Central memory CD4-positive, alpha-beta T cell (primary cell): ENCODE results near the gene PCBP2.
"Not testable (repeated sequence)": the region's sequence is repeated elsewhere in the genome, so short reads cannot be mapped to it uniquely, and the experiment has no call there.

Experiments
- DNase-seq: peaks from one replicate; pipeline ENCODE4 v3.0.0; 2022

The PCBP2 gene

GRCh38 chr12:53474077-53474476 lies 22.2 kb downstream of the PCBP2 start:
- DNase-seq: no peak

DNA sequence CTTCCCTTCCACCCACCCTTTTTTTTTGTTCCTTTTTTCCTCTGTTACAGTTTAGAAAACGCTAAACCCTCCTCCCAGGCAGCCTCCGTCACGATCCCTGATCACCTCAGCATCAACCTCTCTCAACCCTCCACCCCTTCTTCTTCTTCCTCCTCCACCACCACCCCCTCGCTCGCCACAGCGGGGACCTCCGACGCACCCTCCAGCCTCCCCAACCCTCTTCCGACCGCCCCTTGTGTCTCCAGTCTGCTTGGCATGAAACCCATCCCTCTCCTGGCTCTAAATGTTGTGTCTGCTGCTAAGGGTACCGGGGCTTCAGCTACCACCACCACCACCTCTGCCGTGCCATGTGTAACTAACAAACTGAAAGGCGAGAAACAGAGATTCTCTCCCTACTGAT lies 22.9 kb downstream of the PCBP2 start:
- no peak for DNase-seq

GRCh38 chr12:53476769-53477209 lies 24.9 kb downstream of the PCBP2 start:
- DNase-seq: no peak

DNA sequence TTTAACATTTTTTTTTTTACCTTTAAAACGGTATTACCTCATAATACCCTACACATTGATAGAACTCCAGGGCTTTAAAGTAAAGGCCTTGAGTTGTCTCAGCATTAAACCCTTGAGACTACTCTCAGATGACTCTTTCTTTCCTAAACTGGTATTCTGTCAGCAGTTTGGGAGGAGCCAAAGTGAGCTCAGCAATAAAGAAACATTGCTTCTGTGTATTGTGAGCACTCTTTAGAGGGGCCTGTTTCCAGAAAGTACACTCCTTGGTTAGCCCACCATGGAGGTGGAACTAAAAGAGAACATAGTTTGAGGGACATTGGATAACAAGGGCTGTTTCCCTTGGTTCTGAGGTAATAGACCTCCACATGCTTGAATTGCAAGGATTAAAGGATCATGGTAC lies 27.0 kb downstream of the PCBP2 start:
- no peak for DNase-seq

DNA sequence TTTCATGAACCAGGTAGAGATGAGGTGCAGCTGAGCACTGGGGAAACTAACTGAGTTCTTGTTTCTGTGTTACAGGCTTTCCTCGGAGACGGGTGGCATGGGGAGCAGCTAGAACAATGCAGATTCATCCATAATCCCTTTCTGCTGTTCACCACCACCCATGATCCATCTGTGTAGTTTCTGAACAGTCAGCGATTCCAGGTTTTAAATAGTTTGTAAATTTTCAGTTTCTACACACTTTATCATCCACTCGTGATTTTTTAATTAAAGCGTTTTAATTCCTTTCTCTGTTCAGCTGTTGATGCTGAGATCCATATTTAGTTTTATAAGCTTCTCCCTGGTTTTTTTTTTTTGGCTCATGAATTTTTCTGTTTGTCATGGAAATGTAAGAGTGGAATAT lies 27.4 kb downstream of the PCBP2 start:
- no peak for DNase-seq

- DNase-seq: no peak
These were observed 28.9 kb downstream of the PCBP2 start for GRCh38 chr12:53480491-53481442.

- not testable (repeated sequence) for DNase-seq
These were observed 29.6 kb downstream of the PCBP2 start for GRCh38 chr12:53481458-53481857.

DNA sequence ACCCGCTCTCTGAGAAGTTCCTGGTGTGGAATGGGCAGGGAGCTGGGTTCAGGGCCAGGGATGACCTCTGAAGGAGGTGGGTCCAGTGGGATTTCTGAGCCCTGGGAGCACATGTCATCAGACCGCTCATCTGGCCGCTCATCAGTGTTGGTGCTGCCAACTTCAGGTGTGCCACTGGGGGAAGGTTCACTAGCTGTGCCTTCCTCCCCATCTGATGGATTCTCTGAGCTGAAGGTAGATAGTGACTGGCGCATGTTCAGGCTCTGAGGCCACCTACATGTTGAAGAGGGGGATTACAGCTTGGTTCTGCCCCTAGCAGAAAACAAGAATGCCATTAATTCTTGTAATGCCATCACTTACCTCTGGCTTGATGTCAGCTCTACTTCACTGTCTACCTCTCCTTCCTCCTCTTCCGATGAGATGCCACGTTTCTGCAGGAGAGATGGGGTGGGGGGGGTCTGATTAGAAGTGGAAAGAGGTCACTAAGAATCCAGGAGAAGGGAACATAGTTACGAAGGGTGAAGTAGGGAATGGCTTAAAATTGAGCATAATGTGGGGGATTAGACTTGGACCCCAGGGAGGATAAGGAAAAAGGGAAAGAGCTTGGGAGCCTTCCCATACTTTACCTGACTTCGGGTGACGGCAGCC lies 30.2 kb downstream of the PCBP2 start:
- no peak for DNase-seq

DNA sequence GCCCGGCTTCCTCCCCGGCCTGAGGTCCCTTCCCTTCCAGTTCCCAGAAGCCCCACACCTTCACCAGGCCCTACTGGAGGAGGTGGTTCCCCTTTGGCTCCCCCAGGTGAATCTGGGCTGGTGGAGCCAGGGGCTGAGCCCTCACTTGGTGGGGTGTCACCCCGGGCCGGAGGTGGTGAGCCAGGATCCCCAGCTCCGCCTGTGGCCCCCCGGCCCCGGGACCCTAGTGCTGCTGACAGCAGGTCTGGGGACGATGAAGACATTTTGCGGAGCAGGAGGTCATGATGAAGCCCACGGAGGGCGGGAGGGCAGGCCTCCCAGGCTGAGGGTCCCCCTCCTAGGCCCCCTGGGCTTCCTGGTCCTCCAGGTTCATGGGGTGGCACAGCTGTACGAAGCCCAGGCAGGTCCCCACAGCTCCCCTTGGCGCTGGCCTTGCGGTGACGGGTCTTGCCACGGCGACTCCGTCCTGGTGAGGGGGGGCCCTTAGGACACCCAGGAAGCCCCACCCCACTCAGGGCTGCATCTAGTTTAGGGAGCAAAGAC lies 30.8 kb downstream of the PCBP2 start:
- no peak for DNase-seq

- no peak for DNase-seq
These were observed 31.5 kb downstream of the PCBP2 start for GRCh38 chr12:53483225-53483978.

DNA sequence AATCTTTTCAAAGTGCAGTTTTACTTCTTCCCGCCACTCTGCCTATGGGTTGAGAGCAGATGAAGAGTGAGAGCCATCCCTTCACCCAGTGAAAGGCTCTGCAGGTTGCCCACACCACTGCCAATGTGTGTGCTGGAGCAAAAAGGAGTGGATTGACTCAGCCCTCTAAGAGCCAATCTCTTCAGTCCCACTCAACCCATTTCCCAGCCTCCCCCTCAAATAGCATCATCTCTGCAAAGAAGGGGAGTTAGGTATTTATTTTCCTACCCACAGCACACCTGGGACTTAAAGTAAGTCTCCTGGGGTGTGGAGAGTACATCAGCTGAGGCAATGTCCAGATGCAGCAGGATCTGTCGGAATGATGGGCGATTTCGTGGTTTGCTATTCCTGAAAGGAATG lies 32.1 kb downstream of the PCBP2 start:
- DNase-seq: no peak

- no peak for DNase-seq
These were observed 33.0 kb downstream of the PCBP2 start for GRCh38 chr12:53484686-53485575.

- DNase-seq: no peak
These were observed 34.2 kb downstream of the PCBP2 start for GRCh38 chr12:53485955-53486735.

DNA sequence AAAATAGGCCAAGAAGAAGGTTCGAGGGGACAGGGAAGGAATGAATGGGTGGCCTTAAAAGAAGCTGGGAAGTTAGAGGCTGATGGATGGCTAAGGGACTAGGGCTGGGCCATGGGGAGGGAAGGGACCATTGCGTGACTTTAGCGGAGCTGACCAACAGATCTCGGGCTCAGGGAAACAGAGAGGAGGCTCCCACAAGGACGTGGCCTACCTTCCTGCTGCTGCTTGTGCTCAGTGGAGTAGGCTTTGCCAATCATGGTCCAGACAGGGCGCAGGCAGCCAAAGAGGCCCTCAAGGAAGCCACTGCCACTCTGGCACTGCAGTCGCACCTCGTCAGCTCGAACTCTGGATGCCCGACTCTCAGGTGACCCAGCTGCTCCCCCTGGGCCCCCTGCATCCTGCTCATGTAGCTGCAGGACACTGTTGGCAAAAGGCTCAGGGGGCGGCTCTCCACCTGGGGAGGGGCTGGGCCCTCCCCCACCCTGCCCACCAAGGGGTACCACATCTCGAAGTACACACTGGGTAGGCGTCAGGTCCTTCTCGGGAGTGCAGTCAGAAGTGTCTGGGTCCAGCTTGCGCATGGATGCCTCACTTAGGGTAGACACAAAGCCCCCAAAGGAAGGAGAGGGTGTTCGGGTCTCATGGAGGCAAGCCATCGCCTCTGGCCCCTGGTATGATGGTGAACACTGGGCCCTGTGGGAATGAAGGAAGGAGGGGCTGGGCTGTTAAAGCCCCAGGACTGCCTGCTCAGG lies 35.0 kb downstream of the PCBP2 start:
- DNase-seq: no peak

DNA sequence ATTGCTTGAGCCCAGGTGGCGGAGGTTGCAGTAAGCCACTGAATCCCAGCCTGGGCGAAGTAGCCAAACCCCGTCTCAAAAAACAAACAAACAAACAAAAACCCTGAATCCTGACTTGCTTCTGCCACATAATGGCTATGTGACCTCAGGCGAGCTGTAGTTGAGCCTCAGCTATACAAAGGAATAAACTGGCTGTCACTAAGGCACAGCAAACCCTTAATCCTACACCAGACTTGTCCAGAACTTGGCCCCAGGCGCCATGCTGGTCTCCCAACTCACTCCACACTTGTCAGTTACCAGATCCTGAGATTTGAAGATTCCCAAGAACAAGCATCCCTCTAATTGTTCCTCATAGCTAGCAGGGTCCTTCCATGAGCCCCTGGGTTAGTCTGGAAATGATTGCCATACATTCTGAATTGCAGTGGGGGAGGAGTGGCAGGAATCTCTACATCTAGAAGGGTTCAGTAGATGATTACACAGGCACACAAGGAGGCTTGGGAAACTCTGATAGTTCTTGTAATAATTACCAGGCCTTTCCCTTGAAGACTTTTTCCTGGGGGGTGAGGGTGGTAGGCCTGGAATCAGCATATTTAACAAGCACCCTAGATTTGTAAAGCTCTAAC lies 37.5 kb downstream of the PCBP2 start:
- no peak for DNase-seq

- no peak for DNase-seq
These were observed 40.3 kb downstream of the PCBP2 start for GRCh38 chr12:53492188-53492587.

DNA sequence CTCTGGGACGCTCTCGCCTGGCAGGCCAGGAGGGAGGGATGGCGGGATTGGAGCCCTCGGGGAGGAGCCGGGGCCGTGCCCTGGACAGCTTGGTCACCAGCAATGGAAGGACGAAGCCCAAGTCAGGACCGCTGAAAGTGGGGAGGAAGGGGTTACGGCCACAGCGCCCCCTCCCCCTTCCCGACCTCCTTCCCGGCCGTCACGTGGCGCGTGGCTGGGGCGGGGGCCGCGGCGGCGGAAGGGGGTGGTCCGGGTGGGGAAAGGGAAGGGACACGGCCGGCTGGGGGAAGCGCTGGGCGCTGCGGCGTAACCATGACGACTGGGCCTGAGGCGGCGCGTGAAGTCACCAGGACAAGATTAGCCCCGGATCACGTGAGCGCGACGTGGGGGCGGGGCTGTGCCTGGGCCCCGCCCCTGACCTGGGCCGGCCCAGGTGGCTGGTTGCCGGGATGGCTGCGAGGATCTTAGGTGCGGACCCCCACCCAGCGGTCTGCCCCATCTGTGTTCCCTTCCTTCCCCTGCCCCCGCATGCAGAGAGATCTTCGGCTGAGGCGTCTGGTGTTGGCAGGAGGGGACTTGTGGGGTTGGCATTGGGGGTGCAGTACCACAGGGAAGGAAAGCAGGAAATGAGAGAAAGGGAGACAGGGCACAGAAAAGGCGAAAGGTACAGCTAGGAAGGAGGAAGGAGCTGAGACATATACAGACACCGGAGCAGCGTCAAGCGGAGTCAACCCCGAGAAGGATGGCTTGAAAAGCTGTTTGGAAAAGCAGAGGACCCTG lies 41.1 kb downstream of the PCBP2 start:
- peak; percentile 80 for DNase-seq

DNA sequence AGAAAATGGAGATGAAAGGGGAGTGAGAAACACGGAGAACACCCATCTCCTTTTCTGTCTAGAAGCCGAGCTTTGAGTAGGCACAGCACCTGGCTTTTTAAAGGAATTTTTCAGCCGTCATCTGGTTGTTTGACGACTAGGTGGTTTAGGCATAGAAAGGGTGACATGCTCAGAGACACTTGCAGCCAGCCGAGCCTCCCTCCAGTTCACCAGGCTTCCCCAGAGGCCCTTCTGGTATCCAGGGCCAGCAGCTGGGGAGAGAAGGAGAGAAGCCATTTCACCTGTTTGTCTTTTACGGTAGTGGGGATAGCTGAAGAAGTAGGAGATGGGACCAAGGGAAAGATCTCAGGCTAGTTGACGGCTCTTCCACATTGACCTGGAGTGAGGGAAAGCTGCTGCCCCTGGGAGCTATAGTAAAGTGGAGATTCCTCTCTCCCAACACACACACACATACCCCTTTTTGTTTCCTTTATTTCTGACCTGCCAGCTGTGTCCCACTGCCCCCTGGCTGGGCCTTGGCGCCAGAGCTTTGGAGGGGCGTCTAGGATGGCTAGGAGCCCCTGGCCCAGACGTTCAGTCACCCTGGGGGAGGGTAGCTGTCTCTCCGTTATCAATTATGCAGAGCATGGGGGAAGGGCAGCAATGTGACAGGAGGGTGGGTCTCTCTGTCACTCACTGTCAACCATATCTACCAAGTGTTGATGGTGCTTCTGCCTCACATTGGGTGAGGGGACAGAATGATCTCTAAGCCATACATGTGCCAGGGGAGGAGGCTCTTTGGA lies 41.9 kb downstream of the PCBP2 start:
- DNase-seq: no peak
